K562 (cell line): ENCODE results near the gene CPNE9. TPM values are rescaled to one million over a fixed set of nuclear protein-coding genes. Genes with fewer than 3 reads are reported as not detected.

ENCODE experiments used
- ATAC-seq: fragments of 200-7000 bp; cut with Tn5 transposase; 3 replicates; pipeline ENCODE4 v1.9.1; 2020; ENCODE audit warnings: moderate library complexity
- BruUV-seq: library from RNA; stranded (reverse); fragments of 400-500 nt; replicated peaks from 2 replicates; lab custom pipeline; 2021; lab: Mats Ljungman, UMichigan
- CTCF ChIA-PET: fragments of 300-600 bp; formaldehyde crosslinking; extraction: SDS; loops from one replicate; lab custom pipeline; 2021; ENCODE audit warnings: low intra/inter-chr PET ratio; lab: Yijun Ruan, JAX
- POLR2A ChIA-PET: fragments of 300-600, 350-650 bp; sonication (Branson Sonifier 250); formaldehyde crosslinking; extraction: SDS; loops from one replicate; lab custom pipeline; 2021; ENCODE audit warnings: antibody characterized with exemption, inconsistent platforms; lab: Yijun Ruan, JAX
- DNase-seq, 4 experiments: peaks; one replicate each; pipeline versions ENCODE4 v3.0.0 to v3.0.0-alpha.2; 2011 to 2018; ENCODE audit warnings: low spot score in 3 of 4, mixed read lengths in 3 of 4; ENCODE audit errors: extremely low read depth in 1 of 4
- FAIRE-seq: peaks from 2 replicates; lab custom pipeline; 2011; peaks lifted over from hg19 to GRCh38; lab: Jason Lieb, UNC
- H2AFZ ChIP-seq: 2 replicates; pipeline ENCODE4 v1.6.0; 2011; ENCODE audit warnings: low read depth, low read length, control low read depth, inconsistent platforms
- H3K27ac ChIP-seq: fragments of 200-600 bp; 3 replicates; pipeline ENCODE4 v1.8.0; 2011; ENCODE audit warnings: low read depth, mild to moderate bottlenecking, control low read depth, inconsistent platforms, low read length, moderate library complexity, mixed read lengths; ENCODE audit errors: extremely low read depth
- H3K27me3 ChIP-seq, 2 experiments: fragments of 300-600 bp in 1 of 2; 2 replicates in 1 of 2; 3 replicates in 1 of 2; pipeline versions ENCODE4 v1.6.0 to v1.8.0; 2011; ENCODE audit warnings: inconsistent platforms in 2 of 2, low read length in 2 of 2, mild to moderate bottlenecking in 1 of 2, mixed read lengths in 1 of 2, moderate library complexity in 1 of 2; ENCODE audit not compliant: control insufficient read depth in 2 of 2, insufficient read depth in 2 of 2
- H3K36me3 ChIP-seq: fragments of 300-600 bp; 3 replicates; pipeline ENCODE4 v1.8.0; 2011; ENCODE audit warnings: mild to moderate bottlenecking, low read length, inconsistent platforms; ENCODE audit not compliant: control insufficient read depth, insufficient read depth
- H3K4me1 ChIP-seq, 2 experiments: fragments of 200-600 bp in 1 of 2; replicated peaks in 1 of 2; 2 replicates in 1 of 2; 3 replicates in 1 of 2; pipeline versions ENCODE4 v1.5.1 to v1.8.0; 2011; ENCODE audit warnings: inconsistent platforms in 2 of 2, low read length in 2 of 2, mild to moderate bottlenecking in 1 of 2, mixed read lengths in 1 of 2, moderate library complexity in 1 of 2; ENCODE audit not compliant: control insufficient read depth in 2 of 2, insufficient read depth in 2 of 2
- H3K4me2 ChIP-seq: 2 replicates; pipeline ENCODE4 v1.6.1; 2011; ENCODE audit warnings: low read length, control low read depth, inconsistent platforms, mixed read lengths; ENCODE audit not compliant: insufficient read depth
- H3K4me3 ChIP-seq: fragments of 200-600 bp; sonication (generic), shearing (Covaris generic); 2 replicates; pipeline ENCODE4 v1.5.1; 2016; ENCODE audit warnings: control low read depth, inconsistent platforms
- H3K79me2 ChIP-seq: fragments of 200-600 bp; 3 replicates; pipeline ENCODE4 v1.8.0; 2011; ENCODE audit warnings: low read length, inconsistent platforms; ENCODE audit not compliant: control insufficient read depth, insufficient read depth
- H3K9ac ChIP-seq, 2 experiments: 2 replicates each; pipeline versions ENCODE4 v1.6.0 to v1.6.1; 2011; ENCODE audit warnings: low read depth in 2 of 2, low read length in 2 of 2, control low read depth in 1 of 2, inconsistent platforms in 1 of 2, mild to moderate bottlenecking in 1 of 2, mixed read lengths in 1 of 2; ENCODE audit not compliant: insufficient read depth in 1 of 2
- H3K9me1 ChIP-seq: one replicate; pipeline ENCODE4 v1.6.0; 2011; ENCODE audit warnings: inconsistent platforms, mild to moderate bottlenecking, low read length, moderate library complexity; ENCODE audit not compliant: control insufficient read depth, insufficient read depth
- H3K9me3 ChIP-seq: replicated peaks from 2 replicates; pipeline ENCODE4 v1.5.1; 2011; ENCODE audit warnings: low read depth, low read length, inconsistent platforms; ENCODE audit not compliant: control insufficient read depth, insufficient read depth
- H4K20me1 ChIP-seq: replicated peaks from 2 replicates; pipeline ENCODE4 v1.6.1; 2011; ENCODE audit warnings: low read length, inconsistent platforms, mixed read lengths; ENCODE audit not compliant: control insufficient read depth, insufficient read depth
- GTF2B ChIP-seq: IDR thresholded peaks from 2 replicates; pipeline ENCODE4 v1.6.1; 2011; ENCODE audit not compliant: insufficient read length; ENCODE audit errors: extremely low read depth
- GTF2F1 ChIP-seq: IDR thresholded peaks from 2 replicates; pipeline ENCODE4 v1.6.1; 2011; ENCODE audit warnings: low read depth, low read length, improper control_type of control experiment
- HMGN3 ChIP-seq: IDR thresholded peaks from 2 replicates; pipeline ENCODE4 v1.6.1; 2011; ENCODE audit warnings: borderline replicate concordance, low read depth, mild to moderate bottlenecking, mixed read lengths, low read length; ENCODE audit not compliant: insufficient read length; ENCODE audit errors: extremely low read depth
- MCM2 ChIP-seq: fragments of 450-650 bp; IDR thresholded peaks from 2 replicates; pipeline ENCODE4 v1.6.1; 2017; ENCODE audit warnings: low read depth, mild to moderate bottlenecking
- MEF2D ChIP-seq: conservative IDR thresholded peaks from 2 replicates; pipeline ENCODE4 v1.6.1; 2016; ENCODE audit warnings: low read depth, missing genetic modification characterization, missing compliant biosample characterization
- RHOXF2B ChIP-seq: fragments of 250-450 bp; sonication (Bioruptor Pico); conservative IDR thresholded peaks from 2 replicates; pipeline ENCODE4 v1.5.1; 2021
- THAP12 ChIP-seq: fragments of 250-450 bp; sonication (Bioruptor Pico); IDR thresholded peaks from 2 replicates; pipeline ENCODE4 v1.9.0; 2021; ENCODE audit warnings: mild to moderate bottlenecking, inconsistent platforms
- TRIM25 ChIP-seq: fragments of 450-650 bp; IDR thresholded peaks from 2 replicates; pipeline ENCODE4 v1.7.0; 2016; ENCODE audit warnings: borderline replicate concordance
- XRCC5 ChIP-seq: fragments of 200-400 bp; formaldehyde crosslinking; IDR thresholded peaks from 2 replicates; pipeline ENCODE4 v1.6.1; 2017; ENCODE audit warnings: low read depth, mild to moderate bottlenecking, low read length
- ZNF592 ChIP-seq: fragments of 450-650 bp; IDR thresholded peaks from 2 replicates; pipeline ENCODE4 v1.6.1; 2017; ENCODE audit warnings: antibody characterized with exemption, mild to moderate bottlenecking
- ZNF707 ChIP-seq: fragments of 250-450 bp; sonication (Bioruptor Pico); conservative IDR thresholded peaks from 2 replicates; pipeline ENCODE4 v1.8.0; 2022; ENCODE audit warnings: inconsistent platforms, mild to moderate bottlenecking, moderate library complexity
- WGBS: fragments of 100-300 bp; shearing (Covaris generic); methylation state at CpG from one replicate; pipeline ENCODE4 v1.1.6; 2016; ENCODE audit warnings: low coverage, mixed read lengths; ENCODE audit not compliant: insufficient coverage; ENCODE audit errors: missing lambda C conversion rate; 5-methylcytosine and 5-hydroxymethylcytosine counted together
- in situ Hi-C: fragments of 300-500 bp; cut with MboI; formaldehyde crosslinking; loops from 4 replicates; pipeline ENCODE4 v1.15.0; 2018; ENCODE audit warnings: inconsistent platforms, mixed read lengths
- intact Hi-C: fragments of 100-400 bp; cut with micrococcal nuclease; formaldehyde crosslinking; loops from 2 replicates; pipeline ENCODE4 v1.14.2; 2022
- polyA plus RNA-seq, 8 experiments: library from polyadenylated mRNA; depleted of rRNA in 4 of 8; stranded (reverse) in 5 of 8; unstranded in 3 of 8; fragments of >200 nt; fragmentation: Nextera tagmentation in 2 of 8; fragmentation: Illumina TruSeq in 1 of 8; extraction: Ambion mirVana in 2 of 8; extraction: Trizol in 1 of 8; gene quantifications; 2 replicates each; pipeline versions ENCODE4 v1.2.1 to v1.2.3, GENCODE V29; 2011 to 2014; ENCODE audit warnings: inconsistent platforms in 1 of 8, missing spikeins in 1 of 8
- total RNA-seq, 7 experiments: library from RNA; depleted of rRNA in 6 of 7; stranded (reverse); fragments of >200 nt in 6 of 7; fragmentation: Illumina TruSeq in 2 of 7; extraction: Trizol in 2 of 7; gene quantifications; 2 replicates each; pipeline versions ENCODE4 v1.2.1 to v1.2.3, GENCODE V29; 2011 to 2021; ENCODE audit warnings: low replicate concordance in 1 of 7

The CPNE9 gene
- total and polyA plus RNA-seq, 9 of the 15 experiments (the other 6 are each of a cell fraction or from before 2014, with no cell fraction given) = 0.22 to 0.56 (median 0.29) TPM; not detected in 3

- no peak for FAIRE-seq
- no peak overlapping the region for H3K27ac ChIP-seq
- intact Hi-C loops (loop anchor here (10.0 kb wide), 1 partner anchor 599 kb away; the partner anchor contains the start of gene SEC13), in situ Hi-C loops (loop anchor here (10.0 kb wide), 1 partner anchor 221 kb away; no protein-coding TSS in a partner anchor)
- H4K20me1 ChIP-seq = no peaks in the 10 kb centered on the region
- no TSS peak for BruUV-seq
- H3K36me3 ChIP-seq = no peaks in the 10 kb centered on the region
- H3K4me3 ChIP-seq = no peak overlapping the region
- DNase-seq = no peak
- 34% methylated on average over 4 of the region's 4 CpGs for whole genome bisulfite sequencing
- no peaks in the 10 kb centered on the region for H3K9me3 ChIP-seq
- H3K27me3 ChIP-seq = peaks cover 0 to 5% of the 10 kb centered on the region in 2 experiments; a peak in 2 of 5 replicates
- H3K79me2 ChIP-seq = no peaks in the 10 kb centered on the region
- H3K4me1 ChIP-seq = peaks cover 17 to 24% of the 10 kb centered on the region in 2 experiments
- H2AFZ ChIP-seq = no peak overlapping the region
- no peak overlapping the region for H3K4me2 ChIP-seq
- CTCF ChIA-PET = interaction anchor here (0.6 kb wide), 1 partner anchor 1013 kb away, joined by 3 read pairs; no protein-coding TSS in a partner anchor
- H3K9me1 ChIP-seq = no peaks in the 10 kb centered on the region
- POLR2A ChIA-PET = no interaction called here
- ATAC-seq = no peak
- no peak overlapping the region for H3K9ac ChIP-seq
- TF ChIP-seq ZNF707 = no peak
- no peak for TF ChIP-seq MEF2D
- no peak for TF ChIP-seq GTF2B
- no peak for TF ChIP-seq MCM2
- TF ChIP-seq ZNF592 = no peak
- no peak for TF ChIP-seq RHOXF2B (CRISPR knock-in tag)
- TF ChIP-seq THAP12 (CRISPR knock-in tag) = no peak
- no peak for TF ChIP-seq XRCC5
- no peak for TF ChIP-seq HMGN3
- TF ChIP-seq GTF2F1 = no peak
- TF ChIP-seq TRIM25 = no peak
Observed at GRCh38 chr3:9725775-9726515, 22.3 kb downstream of the CPNE9 start.
